Measurements from ENCODE around the gene GCAT. TPM values are rescaled to one million over a fixed set of nuclear protein-coding genes. Genes with fewer than 3 reads are reported as not detected.

Gene GCAT
- total and polyA plus RNA-seq, 2 of the 13 experiments (the other 11 are each of a cell fraction or from before 2014, with no cell fraction given): 28.0 to 50.3 TPM

DNA sequence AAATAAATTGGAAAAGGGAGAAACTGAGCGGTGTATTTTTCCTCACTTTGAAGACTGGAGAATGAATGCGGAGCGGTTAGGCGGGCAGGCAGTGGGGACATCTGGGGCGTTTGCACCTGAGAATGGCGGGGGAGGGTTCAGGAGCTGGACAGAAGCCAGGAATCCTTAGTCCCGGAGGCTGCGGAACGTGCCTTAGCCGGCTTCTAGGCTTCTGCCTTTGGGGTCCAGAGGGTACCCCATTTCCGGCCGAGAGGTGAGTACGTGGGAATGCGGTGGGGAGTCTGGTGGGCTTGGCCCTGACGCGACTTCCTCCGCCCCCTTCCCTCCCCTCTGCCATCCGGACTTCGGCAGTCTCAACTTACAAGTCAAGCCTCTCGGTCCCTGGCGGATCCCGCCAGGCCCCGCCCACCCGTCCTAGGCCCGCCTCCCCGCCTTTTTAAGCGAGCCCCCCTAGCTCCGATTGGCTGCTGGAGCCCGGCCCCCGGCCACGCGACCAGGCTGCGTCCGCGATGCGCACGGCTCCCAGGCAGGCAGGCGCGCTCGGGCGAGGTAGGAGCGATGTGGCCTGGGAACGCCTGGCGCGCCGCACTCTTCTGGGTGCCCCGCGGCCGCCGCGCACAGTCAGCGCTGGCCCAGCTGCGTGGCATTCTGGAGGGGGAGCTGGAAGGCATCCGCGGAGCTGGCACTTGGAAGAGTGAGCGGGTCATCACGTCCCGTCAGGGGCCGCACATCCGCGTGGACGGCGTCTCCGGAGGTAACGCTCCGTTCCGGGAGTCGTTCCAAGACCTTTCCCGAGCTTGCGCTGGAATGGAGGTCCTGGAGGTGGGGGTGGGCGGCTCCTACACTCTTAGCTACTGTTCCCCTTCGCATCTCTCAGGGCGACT, at the start of gene GCAT (continued):
- no peak for TF ChIP-seq CC2D1A (CRISPR knock-in tag; IDR thresholded peaks at IDR 0.05)
- TF ChIP-seq TFE3 (CRISPR knock-in tag; IDR thresholded peaks at IDR 0.05): 0 out of 2 replicates have a peak, but pooled peaks have one; percentile 26
- TF ChIP-seq, protein P1, sequence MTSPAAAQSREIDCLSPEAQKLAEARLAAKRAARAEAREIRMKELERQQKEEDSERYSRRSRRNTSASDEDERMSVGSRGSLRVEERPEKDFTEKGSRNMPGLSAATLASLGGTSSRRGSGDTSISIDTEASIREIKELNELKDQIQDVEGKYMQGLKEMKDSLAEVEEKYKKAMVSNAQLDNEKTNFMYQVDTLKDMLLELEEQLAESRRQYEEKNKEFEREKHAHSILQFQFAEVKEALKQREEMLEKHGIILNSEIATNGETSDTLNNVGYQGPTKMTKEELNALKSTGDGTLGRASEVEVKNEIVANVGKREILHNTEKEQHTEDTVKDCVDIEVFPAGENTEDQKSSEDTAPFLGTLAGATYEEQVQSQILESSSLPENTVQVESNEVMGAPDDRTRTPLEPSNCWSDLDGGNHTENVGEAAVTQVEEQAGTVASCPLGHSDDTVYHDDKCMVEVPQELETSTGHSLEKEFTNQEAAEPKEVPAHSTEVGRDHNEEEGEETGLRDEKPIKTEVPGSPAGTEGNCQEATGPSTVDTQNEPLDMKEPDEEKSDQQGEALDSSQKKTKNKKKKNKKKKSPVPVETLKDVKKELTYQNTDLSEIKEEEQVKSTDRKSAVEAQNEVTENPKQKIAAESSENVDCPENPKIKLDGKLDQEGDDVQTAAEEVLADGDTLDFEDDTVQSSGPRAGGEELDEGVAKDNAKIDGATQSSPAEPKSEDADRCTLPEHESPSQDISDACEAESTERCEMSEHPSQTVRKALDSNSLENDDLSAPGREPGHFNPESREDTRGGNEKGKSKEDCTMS (CRISPR knock-in tag; conservative IDR thresholded peaks at IDR 0.05): no peak
- TF ChIP-seq EED (CRISPR knock-in tag; IDR thresholded peaks at IDR 0.05): no peak
- peak; percentile 96 for TF ChIP-seq ZBTB7B (CRISPR knock-in tag; IDR thresholded peaks at IDR 0.05)
- no peak for TF ChIP-seq ZNF597 (CRISPR knock-in tag; IDR thresholded peaks at IDR 0.05)
- no peak for TF ChIP-seq FOXK2 (IDR thresholded peaks at IDR 0.05)
- TF ChIP-seq CHD4 (IDR thresholded peaks at IDR 0.05; ENCODE audit: borderline replicate concordance, low read length): no peak
- TF ChIP-seq ZNF367 (CRISPR knock-in tag; IDR thresholded peaks at IDR 0.05; ENCODE audit: borderline replicate concordance): no peak; the same call in 1 of the 2 replicates
- no peak for TF ChIP-seq ZNF564 (CRISPR knock-in tag; IDR thresholded peaks at IDR 0.05)
- peak; percentile 65; the same call in 1 of the 2 replicates for TF ChIP-seq ZNF512 (CRISPR knock-in tag; IDR thresholded peaks at IDR 0.05)
- TF ChIP-seq ZBTB49 (CRISPR knock-in tag; IDR thresholded peaks at IDR 0.05; ENCODE audit: borderline replicate concordance): no peak
- no peak for TF ChIP-seq ZNF10 (CRISPR knock-in tag; IDR thresholded peaks at IDR 0.05; ENCODE audit: borderline replicate concordance, low read depth)
- TF ChIP-seq HNRNPLL (IDR thresholded peaks at IDR 0.05; ENCODE audit: low read depth, low read length, poor library complexity, severe bottlenecking): peak; percentile 78
- no peak for TF ChIP-seq ZFP36L1 (CRISPR knock-in tag; IDR thresholded peaks at IDR 0.05)
- TF ChIP-seq ZNF780A (CRISPR knock-in tag; IDR thresholded peaks at IDR 0.05): no peak; the same call in 1 of the 2 replicates
